ENCODE measurements around the gene CFAP58. TPM values are rescaled to one million over a fixed set of nuclear protein-coding genes. Genes with fewer than 3 reads are reported as not detected.
"Not testable (repeated sequence)": the region's sequence is repeated elsewhere in the genome, so short reads cannot be mapped to it uniquely, and the experiment has no call there.

CFAP58 gene
- total RNA-seq, 2 experiments from 2014 or later: 0.60 to 0.64 TPM

DNA sequence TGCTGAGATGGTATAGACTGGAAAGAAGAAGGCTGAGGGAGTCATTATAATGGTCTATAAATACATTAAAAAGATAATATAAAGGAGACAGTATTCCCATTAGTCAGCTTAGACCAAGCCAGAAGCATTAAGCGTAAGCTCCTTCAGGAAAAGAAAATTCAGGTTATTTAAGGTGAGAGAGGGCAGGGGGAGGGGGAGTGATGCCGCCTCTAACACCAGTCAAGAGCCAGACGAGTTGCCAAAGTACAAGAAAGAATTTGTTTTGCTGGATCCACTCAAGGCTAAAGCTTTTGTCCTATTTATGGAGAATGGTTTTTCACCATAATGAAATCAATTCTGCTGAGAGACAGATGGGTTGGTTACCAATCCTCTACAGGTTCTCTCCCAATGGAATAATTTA is 99.3 kb downstream of the CFAP58 start:
- no peaks in the 10 kb centered on the region for H3K9me3 Mint-ChIP-seq (ENCODE audit: low read depth)
- DNase-seq (no peak), ATAC-seq (no peak)
- no peak overlapping the region for H3K4me3 Mint-ChIP-seq
- ChIA-PET CTCF (no interaction called here), POLR2A (no interaction called here)
- H3K4me1 Mint-ChIP-seq: no peaks in the 10 kb centered on the region
- no peak overlapping the region for H3K27ac Mint-ChIP-seq
- peaks cover 16% of the 10 kb centered on the region for H3K27me3 Mint-ChIP-seq
- intact Hi-C loops (cut with DNase I, micrococcal nuclease): no loop called here
- no peaks in the 10 kb centered on the region for H3K36me3 Mint-ChIP-seq (ENCODE audit: low read depth)

DNA sequence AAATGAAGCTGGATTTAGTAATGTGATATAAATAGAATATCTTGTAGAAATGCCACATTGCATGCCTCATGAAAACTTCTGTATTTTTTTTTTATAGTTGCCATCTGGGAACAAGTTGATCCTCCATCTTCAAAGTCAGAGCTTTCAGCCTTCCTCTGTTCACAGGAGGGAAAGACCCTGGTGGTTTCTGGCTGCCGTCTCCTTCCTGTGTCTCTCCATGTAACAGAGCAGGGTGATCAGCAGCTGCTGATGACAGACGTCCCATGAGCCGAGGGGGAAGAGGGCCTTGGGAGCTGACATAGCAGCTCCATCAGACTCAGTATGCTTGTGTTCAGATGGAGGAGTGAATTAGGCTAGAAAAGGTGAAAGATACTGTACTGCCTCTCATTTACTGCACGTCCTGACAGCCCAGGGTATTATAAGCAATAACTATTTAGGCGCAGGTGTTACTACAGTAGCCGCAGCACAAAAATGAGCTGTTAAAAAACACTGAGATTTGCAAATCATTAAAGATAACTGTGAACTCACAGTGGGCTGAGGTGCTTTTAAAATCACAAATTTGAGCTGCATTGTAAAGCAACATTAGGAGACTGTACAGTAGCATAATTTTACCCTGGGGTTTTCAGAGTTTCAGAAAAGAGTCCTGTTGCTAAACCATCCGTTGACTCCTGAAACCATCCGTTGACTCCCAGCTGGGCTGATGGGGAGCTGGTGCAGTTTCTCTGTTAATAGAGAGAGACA is 103.3 kb downstream of the CFAP58 start:
- POLR2A ChIA-PET: no interaction called here
- Mint-ChIP-seq H3K27me3 (peaks cover 23% of the 10 kb centered on the region), H3K27ac (no peak overlapping the region), H3K4me3 (no peak overlapping the region), H3K4me1 (no peaks in the 10 kb centered on the region), H3K9me3 (ENCODE audit: low read depth) (no peaks in the 10 kb centered on the region), H3K36me3 (ENCODE audit: low read depth) (no peaks in the 10 kb centered on the region)
- ATAC-seq (no peak), DNase-seq (no peak)
- intact Hi-C loops (cut with DNase I, micrococcal nuclease): no loop called here
- CTCF ChIA-PET: interaction anchor here (0.6 to 1.1 kb wide), 3 partner anchors 42 to 212 kb away, joined by 3 to 5 read pairs (median 3); no protein-coding TSS in a partner anchor

- POLR2A ChIA-PET: no interaction called here
- H3K4me3 Mint-ChIP-seq: no peak overlapping the region
- H3K27me3 Mint-ChIP-seq: peaks cover 22% of the 10 kb centered on the region
- ATAC-seq: no peak
- intact Hi-C loops (cut with DNase I, micrococcal nuclease): no loop called here
- H3K36me3 Mint-ChIP-seq (ENCODE audit: low read depth): no peaks in the 10 kb centered on the region
- CTCF ChIA-PET: interaction anchor here (0.6 to 1.1 kb wide), 2 partner anchors 165 to 212 kb away, joined by 3 read pairs; no protein-coding TSS in a partner anchor
- H3K4me1 Mint-ChIP-seq: no peaks in the 10 kb centered on the region
- H3K9me3 Mint-ChIP-seq (ENCODE audit: low read depth): no peaks in the 10 kb centered on the region
- no peak overlapping the region for H3K27ac Mint-ChIP-seq
- DNase-seq: no peak
Observed at GRCh38 chr10:104457543-104457828, 103.9 kb downstream of the CFAP58 start.

DNA sequence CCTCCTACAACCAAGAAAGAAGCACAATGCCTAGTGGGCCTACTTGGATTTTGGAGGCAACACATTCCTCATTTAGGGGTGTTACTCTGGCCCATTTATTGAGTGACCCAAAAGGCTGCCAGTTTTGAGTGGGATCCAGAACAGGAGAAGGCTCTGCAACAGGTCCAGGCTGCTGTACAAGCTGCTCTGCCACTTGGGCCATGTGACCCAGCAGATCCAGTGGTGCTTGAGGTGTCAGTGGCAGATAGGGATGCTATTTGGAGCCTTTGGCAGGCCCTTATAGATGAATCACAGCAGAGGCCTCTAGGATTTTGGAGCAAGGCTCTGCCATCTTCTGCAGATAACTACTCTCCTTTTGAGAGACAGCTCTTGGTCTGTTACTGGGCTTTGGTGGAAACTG is 111.9 kb downstream of the CFAP58 start:
- intact Hi-C loops (cut with DNase I, micrococcal nuclease); ATAC-seq; CTCF ChIA-PET; DNase-seq; H3K36me3 Mint-ChIP-seq (ENCODE audit: low read depth); POLR2A ChIA-PET; H3K9me3 Mint-ChIP-seq (ENCODE audit: low read depth); H3K27ac Mint-ChIP-seq; H3K4me1 Mint-ChIP-seq; H3K4me3 Mint-ChIP-seq: not testable (repeated sequence)
- peaks cover 31% of the 10 kb centered on the region for H3K27me3 Mint-ChIP-seq

GRCh38 chr10:104468818-104469217 is 115.2 kb downstream of the CFAP58 start:
- CTCF ChIA-PET; intact Hi-C loops (cut with DNase I, micrococcal nuclease); POLR2A ChIA-PET; ATAC-seq; H3K4me3 Mint-ChIP-seq; DNase-seq; H3K9me3 Mint-ChIP-seq (ENCODE audit: low read depth); H3K4me1 Mint-ChIP-seq; H3K27ac Mint-ChIP-seq; H3K36me3 Mint-ChIP-seq (ENCODE audit: low read depth): not testable (repeated sequence)
- H3K27me3 Mint-ChIP-seq: peaks cover 13% of the 10 kb centered on the region

GRCh38 chr10:104472505-104472904 is 118.9 kb downstream of the CFAP58 start:
- ChIA-PET POLR2A (no interaction called here), CTCF (interaction anchor here (1.0 kb wide), 1 partner anchor 10 kb away, joined by 3 read pairs; no protein-coding TSS in a partner anchor)
- intact Hi-C loops (cut with DNase I, micrococcal nuclease): no loop called here
- H3K36me3 Mint-ChIP-seq (ENCODE audit: low read depth): no peaks in the 10 kb centered on the region
- no peaks in the 10 kb centered on the region for H3K4me1 Mint-ChIP-seq
- ATAC-seq: no peak
- H3K9me3 Mint-ChIP-seq (ENCODE audit: low read depth): no peaks in the 10 kb centered on the region
- H3K27ac Mint-ChIP-seq: no peak overlapping the region
- H3K4me3 Mint-ChIP-seq: no peak overlapping the region
- H3K27me3 Mint-ChIP-seq: peaks cover 10% of the 10 kb centered on the region
- DNase-seq: no peak

GRCh38 chr10:104472957-104473745 is 119.5 kb downstream of the CFAP58 start:
- intact Hi-C loops (cut with DNase I, micrococcal nuclease): no loop called here
- H3K27ac Mint-ChIP-seq: no peak overlapping the region
- ATAC-seq: no peak
- POLR2A ChIA-PET: interaction anchor here (0.7 kb wide), 1 partner anchor 122 kb away, joined by 3 read pairs; no protein-coding TSS in a partner anchor
- no peak overlapping the region for H3K4me3 Mint-ChIP-seq
- DNase-seq: no peak
- no peaks in the 10 kb centered on the region for H3K36me3 Mint-ChIP-seq (ENCODE audit: low read depth)
- H3K27me3 Mint-ChIP-seq: peaks cover 10% of the 10 kb centered on the region
- H3K9me3 Mint-ChIP-seq (ENCODE audit: low read depth): no peaks in the 10 kb centered on the region
- CTCF ChIA-PET: interaction anchor here (1.0 kb wide), 2 partner anchors 9 to 11 kb away, joined by 3 to 4 read pairs; no protein-coding TSS in a partner anchor
- H3K4me1 Mint-ChIP-seq: no peaks in the 10 kb centered on the region

GRCh38 chr10:104478380-104478779 is 124.7 kb downstream of the CFAP58 start:
- no peaks in the 10 kb centered on the region for H3K36me3 Mint-ChIP-seq (ENCODE audit: low read depth)

DNA sequence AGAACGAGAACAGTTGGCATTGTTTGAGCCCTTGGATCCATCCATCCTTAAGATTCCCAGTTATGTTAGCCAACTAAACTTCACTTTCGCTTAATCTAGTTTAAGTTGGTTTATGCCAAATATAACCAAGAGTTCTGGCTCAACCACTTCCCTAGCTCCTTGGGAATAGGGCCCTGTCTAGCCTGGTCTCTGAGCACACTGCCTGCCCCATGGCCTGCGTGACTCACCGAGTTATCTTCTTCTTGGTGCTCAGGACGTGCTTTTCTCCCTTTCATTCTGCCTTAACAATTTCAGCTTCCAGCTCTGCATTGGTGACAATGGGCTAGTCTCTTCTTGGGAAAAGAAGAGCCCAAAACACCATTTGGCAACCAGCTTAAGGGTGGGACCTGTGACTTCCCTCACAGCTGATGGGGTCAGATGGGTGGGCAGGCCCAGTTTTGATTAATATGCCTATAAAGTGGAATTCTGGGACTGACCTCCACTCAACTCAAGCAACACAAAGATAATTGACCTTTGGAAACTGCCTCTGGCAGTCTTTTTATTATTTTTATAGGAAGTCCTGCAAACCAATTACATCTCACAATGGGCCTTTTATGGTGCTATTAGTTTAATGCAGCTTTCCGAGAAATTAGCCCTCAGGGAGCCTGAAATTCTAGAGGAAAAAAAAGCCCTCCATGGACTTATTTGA is 126.4 kb downstream of the CFAP58 start:
- H3K4me1 Mint-ChIP-seq: no peaks in the 10 kb centered on the region
- ATAC-seq: no peak
- CTCF ChIA-PET: interaction anchor here (0.6 to 1.5 kb wide), 2 partner anchors 12 to 150 kb away, joined by 4 to 5 read pairs; no protein-coding TSS in a partner anchor

More at GRCh38 chr10:104478380-104478779, 124.7 kb downstream of the CFAP58 start:
- H3K9me3 Mint-ChIP-seq (ENCODE audit: low read depth): no peaks in the 10 kb centered on the region
- no peak overlapping the region for H3K4me3 Mint-ChIP-seq
- ATAC-seq (no peak), DNase-seq (no peak)
- POLR2A ChIA-PET: no interaction called here
- CTCF ChIA-PET: interaction anchor here (1.4 kb wide), 1 partner anchor 35 kb away, joined by 3 read pairs; no protein-coding TSS in a partner anchor
- no peaks in the 10 kb centered on the region for H3K4me1 Mint-ChIP-seq
- intact Hi-C loops (cut with DNase I, micrococcal nuclease): no loop called here
- peaks cover 9% of the 10 kb centered on the region for H3K27me3 Mint-ChIP-seq
- H3K27ac Mint-ChIP-seq: no peak overlapping the region

GRCh38 chr10:104480797-104481196 is 127.2 kb downstream of the CFAP58 start:
- H3K4me1 Mint-ChIP-seq: no peaks in the 10 kb centered on the region
- CTCF ChIA-PET: interaction anchor here (1.5 kb wide), 1 partner anchor 11 kb away, joined by 5 read pairs; no protein-coding TSS in a partner anchor
- H3K27ac Mint-ChIP-seq: no peak overlapping the region
- H3K27me3 Mint-ChIP-seq: peaks cover 12% of the 10 kb centered on the region
- no peak overlapping the region for H3K4me3 Mint-ChIP-seq
- POLR2A ChIA-PET: no interaction called here
- H3K9me3 Mint-ChIP-seq (ENCODE audit: low read depth): no peaks in the 10 kb centered on the region
- DNase-seq (no peak), ATAC-seq (no peak)
- intact Hi-C loops (cut with DNase I, micrococcal nuclease): no loop called here
- no peaks in the 10 kb centered on the region for H3K36me3 Mint-ChIP-seq (ENCODE audit: low read depth)

More for the DNA sequence above, 126.4 kb downstream of the CFAP58 start:
- Mint-ChIP-seq H3K36me3 (ENCODE audit: low read depth) (no peaks in the 10 kb centered on the region), H3K9me3 (ENCODE audit: low read depth) (no peaks in the 10 kb centered on the region), H3K4me3 (no peak overlapping the region), H3K27me3 (peaks cover 10% of the 10 kb centered on the region), H3K27ac (no peak overlapping the region)
- no peak for DNase-seq
- intact Hi-C loops (cut with DNase I, micrococcal nuclease): no loop called here
- POLR2A ChIA-PET: no interaction called here

DNA sequence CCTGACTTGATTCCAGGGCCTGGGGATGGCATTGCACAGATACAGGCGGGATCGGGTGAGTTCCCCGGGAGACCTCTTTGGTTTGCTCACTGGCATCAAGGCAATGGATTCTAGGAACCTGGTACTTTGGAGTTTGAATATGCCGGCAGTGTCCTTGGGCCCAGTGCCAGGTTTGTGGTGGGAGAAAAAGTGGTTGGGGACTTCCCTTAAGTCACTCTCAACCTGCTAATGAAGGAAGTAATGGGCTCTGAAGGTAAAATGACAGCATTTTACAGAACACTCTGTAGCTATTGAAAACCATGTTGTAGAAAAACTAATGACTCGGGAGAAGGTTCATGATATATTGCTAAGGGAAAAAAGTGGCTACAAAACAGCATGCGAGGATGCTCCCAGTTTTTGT is 129.9 kb downstream of the CFAP58 start:
- intact Hi-C loops (cut with DNase I, micrococcal nuclease): no loop called here
- peak; percentile 18 for DNase-seq
- H3K4me1 Mint-ChIP-seq: no peaks in the 10 kb centered on the region

More for the DNA sequence above, 129.9 kb downstream of the CFAP58 start:
- no peak overlapping the region for H3K27ac Mint-ChIP-seq
- H3K27me3 Mint-ChIP-seq: peaks cover 11% of the 10 kb centered on the region
- no peaks in the 10 kb centered on the region for H3K9me3 Mint-ChIP-seq (ENCODE audit: low read depth)
- ChIA-PET POLR2A (interaction anchor here (0.6 kb wide), 1 partner anchor 156 kb away, joined by 4 read pairs; no protein-coding TSS in a partner anchor), CTCF (no interaction called here)
- ATAC-seq: no peak
- H3K36me3 Mint-ChIP-seq (ENCODE audit: low read depth): no peaks in the 10 kb centered on the region
- H3K4me3 Mint-ChIP-seq: no peak overlapping the region

Measured in activated CD4-positive, alpha-beta T cell treated with anti-CD3 and anti-CD28 coated beads for 36 hours (primary cell).